Mammary epithelial cell (primary cell): ENCODE data around the gene KLF13.

Experiments used
- CTCF ChIP-seq, 2 donors: IDR thresholded peaks in 1 of 2; conservative IDR thresholded peaks in 1 of 2; 2 replicates each; pipeline ENCODE4 v1.5.1; 2011 to 2012; ENCODE audit warnings: inconsistent platforms in 2 of 2, low read length in 2 of 2, mild to moderate bottlenecking in 2 of 2, control low read depth in 1 of 2, low read depth in 1 of 2; ENCODE audit not compliant: insufficient read depth in 1 of 2; ENCODE audit errors: extremely low read depth in 1 of 2
- EZH2 ChIP-seq: IDR thresholded peaks from 2 replicates; pipeline ENCODE4 v1.6.1; 2012; ENCODE audit warnings: low read length, inconsistent platforms, borderline replicate concordance

GRCh38 chr15:31346367-31347066 is 19.9 kb downstream of the KLF13 start:
- no peak for TF ChIP-seq CTCF (conservative IDR thresholded peaks at IDR 0.05 in 1 of 2, IDR thresholded peaks at IDR 0.05 in 1 of 2; ENCODE audit: extremely low read depth in 1 of 2, insufficient read depth in 1 of 2, low read depth in 1 of 2, low read length in 2 of 2)
- no peak for TF ChIP-seq EZH2
